HT1080 (cell line): ENCODE results near the gene GCK. TPM values are rescaled to one million over a fixed set of nuclear protein-coding genes. Genes with fewer than 3 reads are reported as not detected.
"Not testable (repeated sequence)": the region's sequence is repeated elsewhere in the genome, so short reads cannot be mapped to it uniquely, and the experiment has no call there.

Source experiments
- DNase-seq: peaks from one replicate; pipeline ENCODE4 v3.0.0-alpha.2; 2015; ENCODE audit warnings: low read depth
- total RNA-seq: library from RNA; depleted of rRNA; stranded (reverse); fragments of >200 nt; shearing (Covaris generic); gene quantifications from 2 replicates; pipeline ENCODE4 v1.2.3, GENCODE V29; 2014

The GCK gene
- total RNA-seq, 1 experiment from 2014 or later: not detected

DNA sequence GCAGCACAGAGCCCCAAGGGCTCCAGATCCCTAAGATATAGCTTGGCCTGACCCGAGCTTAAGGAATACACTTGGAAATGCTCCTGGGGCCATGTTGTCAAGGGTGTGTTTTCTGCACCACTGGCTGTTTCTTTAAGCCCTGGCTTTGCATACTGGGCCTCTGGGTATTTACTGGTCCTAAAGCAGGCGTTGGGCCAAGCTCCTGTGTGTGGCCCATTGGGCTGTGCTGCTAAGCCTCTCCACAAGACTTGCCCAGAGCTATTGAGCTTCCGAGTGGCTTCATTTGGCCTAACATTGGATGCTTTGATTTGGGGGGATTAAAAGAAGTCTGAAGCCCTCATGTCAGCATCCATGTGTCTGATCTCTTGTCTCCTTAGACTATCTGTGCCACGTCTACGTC lies 16.8 kb upstream of the GCK start:
- no peak for DNase-seq

DNA sequence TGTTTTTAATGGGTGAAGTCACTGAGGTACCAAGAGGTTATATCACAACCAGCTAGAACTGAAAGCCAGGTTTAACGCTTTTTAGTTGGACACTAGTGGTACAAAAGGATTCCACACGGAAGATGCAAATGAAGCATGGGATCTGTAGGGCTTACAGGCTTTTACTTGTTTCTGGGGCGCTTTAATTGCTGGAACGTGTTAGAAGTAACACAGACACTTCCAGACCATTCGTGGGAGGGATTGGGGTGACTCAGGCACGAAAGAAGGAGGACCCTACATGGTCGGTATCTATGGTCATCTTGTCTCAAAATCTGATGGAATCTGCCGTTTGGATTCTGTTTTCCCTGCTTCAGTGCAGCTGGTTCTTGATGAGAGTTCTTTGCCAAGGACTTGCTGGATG lies 12.6 kb upstream of the GCK start:
- no peak for DNase-seq

DNA sequence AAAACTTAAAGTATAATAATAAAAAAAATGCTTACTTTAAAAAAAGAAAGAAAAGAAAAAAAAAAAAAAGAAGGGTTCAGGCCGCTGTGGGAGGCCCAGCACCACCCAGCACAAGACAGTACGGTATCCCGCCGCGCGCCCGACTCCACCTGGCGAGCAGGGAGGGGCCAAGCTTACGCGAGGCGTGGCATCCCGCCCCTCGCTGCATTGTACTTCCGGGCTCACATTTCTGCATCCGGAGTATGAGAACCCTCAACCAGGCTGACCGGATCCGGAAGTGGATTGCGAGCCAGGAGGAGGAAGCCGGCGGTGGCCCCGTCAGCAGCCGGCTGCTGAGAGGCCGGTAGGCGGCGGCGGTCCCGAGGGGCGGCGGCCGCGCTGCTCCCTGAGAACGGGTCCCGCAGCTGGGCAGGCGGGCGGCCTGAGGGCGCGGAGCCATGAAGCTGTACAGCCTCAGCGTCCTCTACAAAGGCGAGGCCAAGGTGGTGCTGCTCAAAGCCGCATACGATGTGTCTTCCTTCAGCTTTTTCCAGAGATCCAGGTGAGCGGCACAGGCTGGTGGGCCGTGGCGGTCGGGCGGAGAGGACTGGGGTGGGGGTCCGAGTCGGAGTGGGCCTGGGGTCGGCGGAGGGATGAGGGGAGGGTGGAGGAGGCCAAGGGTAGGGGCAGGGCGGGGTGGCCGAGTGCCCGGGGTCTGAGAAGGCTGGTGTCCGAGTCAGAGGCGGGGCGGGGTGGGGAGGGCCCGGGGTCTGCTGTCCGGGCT lies 11.6 kb upstream of the GCK start, which contains the start of gene YKT6:
Gene YKT6 (plus strand): TSS at position 280 of the 763 bp plus-strand sequence. CDS start 158 bp downstream, at position 438.
- DNase-seq: peak; percentile 95

DNA sequence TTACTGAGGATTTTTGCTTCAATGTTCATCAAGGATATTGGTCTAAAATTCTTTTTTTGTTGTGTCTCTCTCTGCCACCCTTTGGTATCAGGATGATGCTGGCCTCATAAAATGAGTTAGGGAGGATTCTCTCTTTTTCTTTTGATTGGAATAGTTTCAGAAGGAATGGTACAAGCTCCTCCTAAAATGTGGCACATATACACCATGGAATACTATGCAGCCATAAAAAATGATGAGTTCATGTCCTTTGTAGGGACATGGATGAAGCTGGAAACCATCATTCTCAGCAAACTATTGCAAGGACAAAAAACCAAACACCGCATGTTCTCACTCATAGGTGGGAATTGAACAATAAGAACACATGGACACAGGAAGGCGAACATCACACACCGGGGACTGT lies 10.9 kb upstream of the GCK start:
- DNase-seq: not testable (repeated sequence)

DNA sequence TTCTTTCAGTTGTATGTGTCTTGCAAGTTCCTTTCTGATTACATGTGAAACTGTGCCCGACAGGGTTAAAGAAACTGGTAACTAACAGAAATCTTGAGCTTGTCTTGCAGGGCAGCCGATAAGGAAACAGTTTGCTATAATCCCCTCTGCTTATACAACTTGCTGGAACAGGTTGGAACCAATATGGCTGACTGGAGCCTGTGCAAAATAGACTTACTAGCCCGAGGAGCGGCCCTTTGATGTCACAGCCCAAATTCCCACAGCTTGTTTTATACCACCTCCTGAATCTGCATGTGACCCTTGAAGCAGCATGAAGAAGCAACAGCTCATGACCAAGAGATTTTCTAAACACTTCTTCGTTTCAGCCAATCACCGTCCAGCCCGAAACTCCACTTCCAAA lies 8.2 kb upstream of the GCK start:
- DNase-seq: no peak

DNA sequence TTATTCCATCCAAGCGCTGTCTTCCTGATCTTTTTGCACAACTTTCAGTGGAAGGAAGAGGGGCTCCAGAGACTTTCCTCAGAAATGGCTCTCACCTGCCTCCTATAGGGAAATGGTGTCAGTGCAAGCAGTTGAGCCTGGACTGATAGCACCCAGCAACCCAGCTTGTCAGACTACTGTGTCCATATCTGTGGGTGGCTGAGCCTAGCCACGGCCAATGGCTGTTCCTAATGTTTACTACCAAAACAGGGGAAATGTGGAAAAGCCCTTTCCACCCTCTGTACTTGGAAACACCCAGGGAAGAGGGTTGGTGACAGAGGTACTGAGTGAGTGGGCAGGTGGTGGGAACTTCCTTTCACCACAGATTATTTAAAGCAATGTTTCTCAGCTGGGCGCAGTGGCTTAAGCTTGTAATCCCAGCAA lies 7.2 kb upstream of the GCK start:
- peak; percentile 55 for DNase-seq

DNA sequence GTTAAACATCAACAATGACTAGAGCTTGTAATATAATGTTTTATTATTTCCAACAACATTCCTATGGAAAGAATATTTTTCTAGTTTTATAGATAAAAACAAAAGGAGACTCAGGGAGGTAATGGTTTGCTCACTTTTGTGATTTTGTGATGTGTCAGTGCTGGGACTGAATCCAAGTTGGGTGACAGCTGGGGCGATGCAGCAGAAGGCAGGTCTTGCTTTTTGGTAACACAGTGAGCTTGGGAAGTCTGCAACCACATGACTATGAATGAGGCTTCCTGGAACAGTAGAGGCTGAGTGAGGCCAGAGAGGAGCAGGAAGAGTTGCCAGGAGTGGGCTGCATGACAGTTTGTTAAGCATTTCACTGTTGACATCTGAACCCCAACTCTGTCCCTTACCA lies 6.7 kb upstream of the GCK start:
- peak; percentile 25 for DNase-seq

DNA sequence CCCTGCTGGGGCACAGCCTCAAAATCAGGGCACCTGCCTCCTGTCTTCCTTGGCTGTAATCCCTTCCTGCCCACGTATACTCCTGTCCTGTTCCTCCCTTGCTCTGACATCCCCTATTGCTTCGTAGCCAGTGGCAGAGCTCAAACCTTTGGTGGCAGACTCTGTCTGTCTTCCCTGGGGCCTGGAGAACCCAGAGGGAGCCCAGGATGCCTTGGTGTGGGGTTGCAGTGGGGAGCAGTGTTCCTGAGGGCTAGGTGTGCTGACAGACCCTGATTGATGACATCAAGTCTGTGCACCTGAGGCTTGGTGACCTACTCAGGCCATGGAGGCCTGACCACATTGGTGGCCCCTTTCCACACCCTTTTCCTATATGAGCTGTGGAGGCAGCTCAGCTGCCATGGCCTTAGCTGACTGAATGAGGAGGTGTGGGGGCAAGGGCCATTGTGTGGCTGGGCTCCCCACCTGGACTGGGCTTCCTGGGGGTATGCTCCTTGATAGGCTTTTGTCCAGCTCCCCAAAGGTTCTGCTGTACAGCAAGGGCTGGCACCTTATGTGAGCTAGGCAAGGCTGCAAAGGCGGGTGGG lies 5.4 kb upstream of the GCK start:
- DNase-seq: no peak

DNA sequence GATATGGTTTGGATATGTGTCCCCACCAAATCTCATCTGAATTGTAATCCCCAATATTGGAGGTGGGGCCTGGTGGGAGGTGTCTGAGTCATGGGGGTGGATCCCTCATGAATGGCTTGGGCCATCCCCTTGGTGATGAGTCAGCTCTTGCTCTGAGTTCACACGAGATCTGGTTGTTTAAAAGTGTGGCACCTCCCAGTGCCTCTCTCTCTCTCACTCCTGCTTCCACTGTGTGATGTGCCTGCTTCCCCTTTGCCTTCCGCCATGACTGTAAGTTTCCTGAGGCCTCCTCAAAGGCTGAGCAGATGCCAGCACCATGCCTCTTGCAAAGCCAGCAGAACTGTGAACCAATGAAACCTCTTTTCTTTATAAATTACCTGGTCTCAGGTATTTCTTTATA lies 4.8 kb upstream of the GCK start:
- peak; percentile 59 for DNase-seq

DNA sequence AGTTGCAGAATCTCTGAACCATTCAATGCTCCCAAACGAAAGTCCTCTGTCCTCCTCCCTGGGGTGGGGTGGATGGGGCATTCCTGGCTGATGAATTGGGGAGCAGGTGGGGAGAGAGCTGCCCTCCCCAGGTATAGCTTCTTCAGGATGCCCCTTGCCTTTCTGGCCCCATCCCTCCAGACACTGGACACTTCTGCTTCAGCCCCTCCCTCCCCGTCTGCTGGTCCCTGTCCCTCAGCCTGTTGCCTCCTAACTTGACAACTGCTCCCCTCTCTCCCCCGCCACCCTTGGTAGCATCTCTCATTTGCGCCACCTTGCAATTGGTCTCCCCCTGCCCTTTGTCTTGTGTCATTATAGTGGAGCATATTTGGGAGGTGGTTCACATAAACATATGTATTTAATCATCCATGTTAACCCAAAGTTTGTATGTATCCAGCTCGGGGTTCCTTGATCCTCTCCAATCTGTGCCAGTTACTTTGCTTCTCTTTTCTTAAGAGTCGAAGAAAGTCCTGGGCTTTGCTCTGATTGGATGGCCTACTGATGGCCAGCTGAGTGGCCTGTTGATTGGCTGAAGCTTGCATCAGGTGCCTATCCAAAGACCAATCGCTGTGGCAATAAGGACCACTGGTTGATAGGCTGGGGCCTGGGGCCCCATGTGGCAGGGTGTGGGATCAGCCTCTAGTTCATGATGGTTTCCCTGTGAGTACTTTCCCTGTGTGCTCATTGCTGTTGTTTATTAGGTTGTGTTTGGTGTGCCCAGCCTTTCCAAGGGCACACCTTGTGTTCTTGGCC lies 4.0 kb upstream of the GCK start:
- DNase-seq: no peak

DNA sequence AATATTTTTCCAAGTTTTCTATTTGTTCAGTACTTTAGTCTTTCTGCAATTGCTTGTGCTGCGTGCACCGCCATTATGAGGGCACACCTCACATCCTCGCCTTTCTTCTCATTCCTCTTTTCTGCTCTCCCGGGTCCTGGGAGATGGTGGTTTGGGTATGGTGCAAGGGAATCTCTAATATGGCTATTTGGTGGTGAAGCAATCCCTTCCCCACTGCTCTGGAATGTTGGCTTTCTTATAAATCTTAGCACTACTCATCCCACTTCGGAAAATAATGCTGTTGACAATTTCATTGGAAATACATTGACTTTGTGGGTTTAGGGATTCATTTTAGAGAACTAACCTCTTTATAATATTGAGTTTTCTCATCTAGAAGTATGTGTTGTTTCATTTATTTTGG lies 1.9 kb upstream of the GCK start:
- DNase-seq: no peak

DNA sequence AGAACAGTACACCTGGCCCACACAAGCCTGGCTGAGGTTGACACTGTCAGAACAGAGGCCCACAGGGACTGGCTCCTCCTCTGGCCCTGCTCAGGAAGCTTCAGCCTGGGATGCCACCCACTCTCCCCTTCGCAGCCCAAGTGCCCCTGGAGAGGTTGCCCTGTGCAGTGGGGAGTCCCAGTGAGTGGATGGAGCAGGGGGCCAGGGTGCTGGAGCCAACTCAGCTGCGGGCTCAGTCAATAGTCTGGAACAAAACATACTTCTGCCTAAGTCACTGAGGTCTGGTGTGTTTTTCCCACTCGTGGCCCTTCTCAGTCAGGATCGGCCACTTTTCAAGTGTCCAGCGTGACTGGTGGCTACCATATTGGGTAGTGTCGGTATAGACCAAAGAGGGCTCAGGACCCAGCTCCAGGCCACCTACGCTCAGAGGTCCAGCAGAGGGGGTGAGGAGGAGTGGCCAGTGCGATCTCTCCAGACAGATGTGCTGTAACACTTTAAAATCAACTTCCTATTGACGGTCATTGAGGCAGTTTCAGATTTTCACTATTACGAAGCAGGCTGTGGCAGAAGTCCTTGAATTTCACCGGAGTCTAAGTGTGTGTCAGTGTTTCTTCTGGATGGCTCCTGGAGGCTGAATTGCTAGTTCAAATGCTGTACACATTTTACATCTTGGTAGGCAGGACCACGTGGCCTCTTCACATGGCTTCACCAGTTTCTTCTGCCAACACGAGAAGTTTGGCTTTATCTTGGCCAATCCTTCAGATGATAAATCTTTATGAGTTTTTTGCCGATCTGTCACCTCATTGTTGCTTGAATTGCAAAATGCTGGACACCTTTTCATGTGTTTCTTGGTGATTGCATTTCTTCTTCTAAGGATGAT lies 994 bp upstream of the GCK start:
- no peak for DNase-seq

DNA sequence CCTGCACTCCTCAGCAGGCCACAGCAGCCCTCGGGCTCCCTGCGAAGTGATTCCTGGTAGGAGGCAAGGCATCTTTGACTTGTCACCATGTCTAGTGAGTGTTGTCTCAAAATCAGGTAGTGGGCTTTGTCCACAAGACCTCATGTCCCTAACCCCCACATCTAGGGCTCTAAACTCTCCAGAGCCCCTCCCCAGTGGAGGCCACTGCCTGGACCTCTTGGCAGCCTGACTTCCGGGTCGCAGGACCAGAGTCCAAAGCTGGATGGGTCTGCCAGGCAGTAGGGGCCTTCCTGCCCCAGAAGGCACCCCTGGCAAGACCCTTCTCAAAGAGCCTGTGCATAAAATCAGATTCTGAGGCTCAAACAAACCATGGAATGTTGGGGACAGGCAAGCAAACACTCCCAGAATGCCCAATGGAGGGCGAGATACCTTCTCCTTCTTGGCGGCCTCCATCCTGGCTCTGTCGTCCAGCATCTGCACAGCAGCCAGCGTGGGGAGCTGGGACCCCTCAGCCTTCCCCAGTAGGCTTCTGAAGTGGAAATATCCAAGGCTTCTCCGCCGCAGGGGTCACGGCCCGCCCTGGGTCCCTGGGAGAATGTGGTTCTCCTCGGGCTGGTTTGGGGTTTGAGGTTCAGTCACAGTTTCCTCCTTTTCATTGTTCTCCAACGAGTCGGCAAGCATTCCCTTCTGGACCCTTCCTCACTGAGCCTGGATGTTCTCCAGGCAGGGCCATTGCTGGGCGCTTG lies 586 bp downstream of the GCK start:
- no peak for DNase-seq

DNA sequence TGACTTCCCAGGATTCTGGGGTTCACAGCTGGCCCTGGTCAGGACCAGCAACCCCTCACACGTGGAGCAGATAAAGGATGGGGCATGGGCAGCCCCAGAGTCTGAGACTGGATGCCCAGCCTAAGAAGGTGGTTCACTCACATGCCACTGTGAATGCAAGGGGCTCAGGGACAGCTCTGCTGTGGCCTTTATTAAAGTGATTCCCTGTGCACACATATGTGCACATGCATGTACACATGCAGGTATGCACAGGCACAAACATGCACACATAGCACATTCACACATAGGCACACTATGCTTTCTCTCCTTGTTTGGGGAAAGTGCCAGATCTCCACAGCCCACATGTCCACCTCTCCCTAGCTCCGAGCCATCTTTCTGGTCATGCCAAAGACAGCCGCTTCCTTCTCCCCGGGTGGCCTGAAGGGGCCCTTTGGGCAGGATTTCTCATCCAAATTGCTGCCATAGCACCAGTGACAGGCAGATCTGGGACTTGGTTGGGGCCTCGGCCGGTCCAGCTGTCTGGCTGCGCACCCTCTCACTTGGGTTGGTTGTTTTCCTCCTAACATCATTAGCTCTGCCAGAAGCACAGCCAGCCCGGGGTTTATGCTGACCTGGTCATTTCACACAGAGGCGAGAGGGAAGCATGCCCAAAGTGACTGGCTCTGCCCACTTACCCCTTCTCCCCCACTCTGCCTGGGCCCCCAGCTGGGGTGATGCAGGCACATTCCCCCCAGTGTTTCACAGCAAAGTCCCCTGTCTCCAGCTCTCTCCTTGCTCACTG lies 1.4 kb downstream of the GCK start:
- no peak for DNase-seq

DNA sequence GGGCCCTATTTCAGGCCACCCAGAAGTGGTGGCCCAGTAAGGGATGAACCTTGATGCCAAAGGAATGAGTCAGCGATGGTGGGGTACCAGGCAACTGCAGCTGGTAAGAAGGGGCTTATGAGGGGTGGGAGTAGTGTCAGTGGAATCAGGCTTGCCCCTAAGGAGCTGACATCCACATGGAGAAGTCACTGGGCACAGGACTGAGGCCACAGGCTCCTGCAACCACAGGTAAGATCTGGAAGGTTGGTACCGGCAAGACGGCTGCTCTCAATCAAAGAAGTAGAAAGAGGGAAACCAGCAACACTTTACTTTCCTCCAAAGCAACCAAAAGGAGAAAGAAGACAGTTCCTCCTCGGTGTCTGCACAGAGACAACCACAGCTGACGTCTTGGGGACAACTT lies 2.5 kb downstream of the GCK start:
- no peak for DNase-seq

DNA sequence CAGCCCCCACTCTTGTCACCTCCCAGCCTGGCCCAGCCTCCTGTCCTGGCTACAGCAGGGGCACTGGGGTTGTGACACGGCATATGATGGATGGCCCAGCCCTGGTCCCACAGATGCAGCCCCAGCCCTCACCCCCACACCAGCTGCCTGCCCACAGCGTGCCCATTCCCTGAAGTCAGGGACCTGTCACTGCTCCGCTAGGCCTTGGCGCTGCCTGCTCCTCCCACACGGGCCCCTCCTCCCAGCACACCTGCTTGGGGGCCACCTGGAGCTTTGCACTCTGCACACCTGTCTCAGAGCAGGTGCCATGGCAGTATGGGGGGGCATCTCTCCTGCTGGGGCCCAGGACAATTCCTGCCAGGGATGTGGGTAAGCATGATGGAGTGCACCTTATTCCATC lies 3.5 kb downstream of the GCK start:
- DNase-seq: no peak

DNA sequence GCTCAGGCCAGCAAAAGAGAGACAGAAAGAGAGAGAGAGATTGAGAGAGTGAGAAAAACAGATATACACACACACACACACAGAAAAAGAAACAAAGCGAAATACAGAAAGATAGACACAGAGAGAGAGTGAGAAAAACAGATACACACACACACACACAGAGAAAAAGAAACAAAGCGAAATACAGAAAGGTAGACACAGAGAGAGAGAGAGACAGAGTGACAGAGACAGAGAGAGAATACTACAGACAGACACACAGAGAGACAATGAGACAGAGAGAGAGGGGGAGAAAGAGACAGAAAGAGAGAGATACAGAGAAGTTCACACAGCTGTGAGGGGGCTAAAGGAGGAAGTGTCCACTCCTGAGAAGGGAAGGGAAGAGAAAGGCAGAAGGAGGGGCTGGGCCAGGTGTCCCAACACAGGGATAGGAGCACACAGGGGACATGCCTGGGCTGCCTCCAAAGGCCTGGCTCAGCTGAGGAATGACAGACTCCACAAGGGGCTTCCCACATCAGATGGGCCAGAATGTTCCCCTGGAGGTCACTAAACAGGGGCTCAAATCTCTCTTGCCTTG lies 4.3 kb downstream of the GCK start:
- DNase-seq: no peak

DNA sequence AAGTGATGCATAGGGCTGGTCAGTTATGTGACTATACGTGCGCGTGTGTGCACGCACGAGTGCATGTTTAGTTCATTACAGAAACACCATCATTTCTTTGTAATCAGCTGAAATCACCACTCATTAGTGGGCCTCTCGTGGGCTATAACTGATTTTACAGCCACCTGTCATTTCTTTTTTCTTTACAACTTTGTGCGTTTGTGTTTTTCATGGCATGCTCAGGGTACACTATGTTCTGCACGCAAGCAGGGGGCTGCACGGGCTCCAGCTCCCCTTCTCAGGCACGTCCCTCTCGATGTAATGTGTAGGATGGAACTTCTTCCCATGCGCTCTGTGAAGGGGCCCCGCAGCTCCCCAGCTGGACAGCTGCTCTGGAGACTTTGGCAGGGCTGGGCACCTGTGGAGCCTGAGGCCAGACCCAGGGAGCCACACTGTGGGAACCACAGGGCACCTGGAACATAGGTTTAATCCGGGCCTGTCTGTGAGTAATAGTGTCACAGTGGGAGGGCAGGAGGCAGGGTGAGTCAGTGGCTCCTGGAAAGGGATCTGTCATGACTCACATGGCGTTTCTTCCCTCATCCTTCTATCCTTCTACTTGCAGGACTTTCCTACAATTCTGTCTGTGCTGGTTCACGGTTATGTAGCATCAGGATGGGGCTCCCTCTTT lies 4.9 kb downstream of the GCK start:
- DNase-seq: peak; percentile 97

DNA sequence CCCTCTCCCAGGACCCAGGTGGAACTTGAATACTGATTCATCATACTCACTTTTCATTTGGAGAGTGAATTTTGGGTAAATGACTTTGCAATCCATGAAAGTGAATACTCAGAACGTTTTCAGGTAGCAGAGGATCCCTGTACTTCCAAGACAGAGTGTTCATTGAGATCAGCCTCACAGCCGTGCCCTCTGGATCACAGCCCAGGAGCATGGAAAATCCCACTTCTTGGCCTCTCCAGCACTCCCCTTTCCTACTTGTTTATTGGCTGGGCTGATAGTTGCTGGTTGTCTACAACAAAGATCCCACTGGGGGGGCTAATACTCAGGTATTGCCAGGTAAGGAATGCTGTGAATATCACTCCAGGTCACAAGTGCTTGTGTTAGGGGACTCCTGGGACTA lies 5.9 kb downstream of the GCK start:
- no peak for DNase-seq
